ELF-1 (cell line): Measurements from ENCODE around the gene IKZF1.

Experiments
- DNase-seq: peaks from one replicate; pipeline ENCODE4 v3.0.0-alpha.2; 2016; ENCODE audit warnings: low read depth, low spot score

Gene IKZF1

DNA sequence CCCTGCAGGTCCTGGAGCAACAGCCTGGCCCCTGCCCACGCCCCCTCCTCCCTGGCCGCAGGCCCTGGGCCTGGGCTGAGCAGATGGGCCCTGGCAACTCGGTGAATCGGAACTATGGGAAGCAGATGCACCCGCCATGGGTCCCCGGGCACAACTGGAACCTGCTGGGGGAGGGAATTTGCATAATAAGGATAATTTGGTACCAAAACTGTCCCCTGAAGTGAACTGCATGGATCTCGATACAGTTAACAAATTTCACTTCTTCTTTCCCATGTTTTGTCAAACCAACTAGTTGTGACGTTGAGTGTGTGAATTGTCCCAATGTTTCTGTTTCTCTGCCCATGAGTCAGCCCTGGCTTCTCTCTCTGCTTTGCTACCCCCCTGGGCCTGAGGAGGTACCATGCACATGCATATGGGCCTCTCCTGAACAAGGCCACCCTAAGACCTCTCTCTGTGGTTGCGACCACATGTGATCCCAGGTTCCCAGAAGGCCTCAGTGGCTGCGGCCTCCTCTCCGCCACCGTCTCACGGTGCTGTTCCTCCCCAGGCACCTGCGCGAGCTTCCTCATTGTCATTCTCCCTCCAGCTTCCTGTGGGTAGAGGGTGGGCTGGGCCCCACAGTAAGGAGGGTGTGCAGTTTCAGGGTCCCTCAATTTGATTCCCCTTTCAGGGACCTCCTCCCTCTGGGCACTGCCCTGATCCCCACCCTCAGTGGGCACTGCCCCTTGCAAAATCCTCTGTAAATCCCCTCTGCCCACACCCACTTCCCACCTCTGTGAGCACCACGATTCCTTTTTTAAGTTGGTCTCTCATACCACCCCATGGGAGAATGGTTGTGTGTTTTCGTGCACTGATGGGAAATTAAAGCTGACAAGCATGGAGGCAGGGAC, 105.6 kb downstream of the IKZF1 start:
- DNase-seq, result no peak

DNA sequence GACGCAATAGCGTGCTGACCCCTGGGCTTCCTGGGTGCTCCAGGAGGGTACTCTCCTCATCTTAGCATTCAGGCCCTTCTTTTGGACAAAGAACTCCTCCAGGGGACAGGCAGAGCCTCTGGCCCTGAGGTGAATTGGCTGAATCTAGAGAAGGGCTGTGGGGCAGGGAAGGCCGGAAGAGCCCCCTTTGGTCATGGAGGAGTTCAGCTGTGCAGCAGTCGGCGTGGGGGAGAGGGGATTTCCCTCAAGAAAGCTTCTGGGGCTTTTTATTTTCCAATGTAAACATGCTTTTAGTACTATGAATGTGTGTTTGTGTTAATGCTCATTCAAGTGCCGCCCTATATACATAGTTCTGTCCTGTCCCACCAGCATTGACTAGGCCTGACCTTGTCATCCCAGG, 106.8 kb downstream of the IKZF1 start:
- no peak for DNase-seq

DNA sequence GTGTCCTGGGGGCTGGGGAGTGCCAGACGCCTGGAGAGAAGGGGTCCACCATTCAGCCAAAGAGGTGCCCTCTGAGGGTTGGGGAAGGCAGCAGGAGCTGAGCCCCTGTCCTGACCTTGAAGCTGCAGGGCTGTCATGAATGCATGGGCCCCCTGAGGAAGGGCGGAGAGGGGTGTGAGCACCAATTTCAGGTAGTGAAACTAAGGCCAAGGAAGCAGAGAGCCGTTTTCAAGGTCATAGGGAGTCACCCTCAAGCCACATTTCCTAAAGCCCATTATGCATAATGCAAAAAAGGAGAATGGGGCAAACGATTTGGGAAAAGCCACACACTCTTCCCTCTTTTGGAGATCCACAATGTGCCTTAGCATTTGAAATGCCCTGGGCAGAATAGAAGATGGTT, 108.5 kb downstream of the IKZF1 start:
- DNase-seq, result no peak

DNA sequence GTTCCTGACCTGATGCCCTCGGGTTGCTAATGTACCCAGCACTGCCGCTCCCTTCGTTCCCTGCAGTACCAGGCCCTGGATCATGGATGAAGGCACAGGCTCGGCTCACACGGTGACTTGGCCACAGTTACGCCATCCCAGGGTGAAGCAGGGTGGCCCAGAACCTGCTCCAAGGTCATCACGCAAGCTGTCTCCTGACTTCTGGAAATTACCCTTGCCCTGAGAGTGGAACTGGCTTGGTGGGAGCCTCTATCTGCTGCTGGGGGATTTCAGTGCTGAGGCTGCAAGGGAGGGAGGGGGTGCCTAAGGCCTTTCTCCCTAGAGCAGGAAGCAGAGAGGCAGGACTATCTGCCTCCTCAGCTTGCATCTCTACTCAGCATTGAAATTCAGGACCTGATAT, 109.0 kb downstream of the IKZF1 start:
- DNase-seq, result no peak

DNA sequence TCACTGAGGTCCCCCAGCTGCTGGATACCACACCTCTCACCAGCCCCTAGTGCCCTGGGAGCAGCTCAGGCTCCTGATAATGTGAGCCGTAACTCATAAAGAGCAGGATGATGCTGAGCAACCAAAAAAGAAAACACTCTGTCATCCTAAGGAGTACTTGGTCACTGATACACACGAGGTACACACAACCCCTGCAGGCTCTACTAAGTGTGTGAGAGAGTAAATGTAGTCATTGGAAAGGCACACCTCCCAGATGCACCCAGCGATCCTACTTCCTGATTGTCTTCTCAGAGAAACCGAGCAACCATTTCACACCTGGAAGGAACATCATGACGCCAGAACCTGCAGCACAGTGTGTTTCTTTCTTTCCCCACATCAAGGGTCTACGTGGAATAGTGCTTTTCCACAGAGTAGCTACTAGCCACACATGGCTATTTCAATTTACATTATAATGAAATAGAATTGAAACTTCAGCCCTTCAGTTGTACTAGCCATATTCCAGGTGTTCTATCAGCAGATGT, 111.4 kb downstream of the IKZF1 start:
- DNase-seq, result no peak

DNA sequence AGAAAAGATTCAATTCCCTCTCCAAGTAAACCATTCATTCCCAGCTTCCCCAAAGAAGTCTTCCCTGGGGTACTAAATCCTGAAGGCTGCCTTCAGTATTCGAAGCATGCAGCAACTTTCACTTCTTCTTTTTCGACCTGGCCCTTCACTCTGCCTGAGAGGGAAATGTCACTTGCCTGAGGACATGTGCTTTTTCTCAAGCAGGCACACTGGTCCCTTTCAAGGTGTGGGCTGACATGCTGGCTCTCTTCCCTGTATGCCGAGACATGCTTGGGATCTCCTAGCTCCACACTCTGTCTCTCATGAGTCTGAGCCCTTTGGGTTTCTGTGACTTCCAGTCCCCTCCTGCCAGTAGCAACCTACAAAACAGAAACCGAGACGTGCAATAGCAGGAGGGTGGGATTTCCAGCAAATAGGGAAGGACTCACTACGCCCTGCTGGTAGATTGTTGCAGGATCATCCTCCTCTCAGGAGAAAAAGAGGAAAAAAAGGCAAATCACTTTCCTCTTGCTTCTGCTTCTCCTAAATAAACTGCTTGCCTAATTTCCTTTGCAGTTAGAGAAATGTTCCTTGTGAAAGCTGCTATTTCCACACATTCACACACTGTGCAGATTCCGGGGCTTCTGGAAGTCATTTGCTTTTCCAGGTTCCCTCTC, 112.1 kb downstream of the IKZF1 start:
- DNase-seq, result peak; percentile 57

DNA sequence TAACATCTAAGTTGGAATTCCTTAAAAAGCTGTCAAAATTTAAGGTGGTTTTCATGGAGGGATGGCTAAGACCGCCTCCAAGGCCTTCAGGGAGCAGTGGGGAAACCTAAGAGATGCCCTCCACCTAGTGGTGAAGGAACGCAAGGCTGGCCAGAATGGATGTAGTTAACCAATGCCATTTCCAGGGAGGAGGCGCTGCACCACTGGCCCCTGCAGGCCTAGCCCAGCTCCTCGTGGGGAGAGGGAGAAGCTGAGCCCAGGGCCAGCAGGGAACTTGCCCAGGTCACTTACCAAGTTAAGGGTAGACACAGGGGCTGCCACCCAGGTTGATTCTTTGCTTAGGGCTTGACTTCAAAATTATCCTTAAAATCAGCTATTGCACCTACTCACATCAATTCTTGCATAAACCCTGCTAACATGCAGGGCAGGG, 113.6 kb downstream of the IKZF1 start:
- peak; percentile 92 for DNase-seq

DNA sequence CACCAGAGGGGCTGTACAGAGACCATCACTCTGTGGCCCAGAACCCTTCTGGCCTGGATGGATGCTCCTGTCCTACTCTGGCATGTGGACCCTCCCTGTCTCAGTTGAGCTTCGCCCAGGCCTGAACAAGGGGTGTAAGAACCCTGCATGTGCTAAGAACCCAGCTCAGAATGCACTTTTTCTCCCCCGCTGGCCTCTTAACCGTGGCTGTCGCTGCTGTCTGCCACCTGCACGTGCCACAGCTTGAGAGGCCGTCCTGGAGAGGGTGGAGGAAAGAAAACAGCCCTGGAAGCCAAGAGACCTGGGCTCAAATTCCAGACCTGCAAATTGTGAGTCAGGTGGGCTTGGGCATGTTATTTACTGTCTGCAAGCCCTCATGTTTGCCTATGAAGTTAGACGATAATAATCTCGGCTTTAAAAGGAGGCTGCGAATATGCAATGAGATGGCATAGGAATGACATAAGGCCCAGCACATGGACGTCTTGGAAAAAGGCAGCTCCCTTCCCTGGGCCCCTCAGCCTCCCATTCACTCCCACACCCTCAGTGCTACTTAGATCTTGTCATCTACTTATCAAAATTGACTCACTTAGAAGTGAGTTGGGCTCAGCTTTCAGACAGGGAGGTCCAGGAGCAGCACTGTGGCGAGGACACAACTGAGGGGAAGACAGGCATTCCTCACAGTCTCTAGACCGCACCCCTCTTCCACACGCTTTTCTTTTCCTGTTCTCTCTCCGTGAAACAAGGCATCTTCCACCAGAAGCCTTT, 114.2 kb downstream of the IKZF1 start:
- peak; percentile 5 for DNase-seq

DNA sequence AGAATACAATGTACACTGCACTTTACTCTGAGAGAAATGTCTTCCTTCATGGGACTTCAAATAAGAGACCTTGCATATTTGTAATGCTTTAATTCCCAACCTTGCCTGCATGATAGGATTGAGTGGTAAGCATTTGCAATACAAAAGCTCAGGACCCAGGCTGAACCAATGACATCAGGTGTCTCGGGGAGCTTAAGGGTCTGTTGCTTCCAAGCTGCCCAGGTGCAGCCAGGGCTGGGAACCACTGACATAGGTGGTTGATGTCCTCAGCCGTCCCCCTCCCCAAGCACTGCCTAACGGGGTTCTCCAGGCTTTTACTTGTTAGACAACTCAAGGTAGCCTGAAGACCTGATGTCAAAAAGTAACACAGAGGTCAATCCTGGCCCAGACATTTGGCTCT, 116.5 kb downstream of the IKZF1 start:
- DNase-seq, result peak; percentile 2

DNA sequence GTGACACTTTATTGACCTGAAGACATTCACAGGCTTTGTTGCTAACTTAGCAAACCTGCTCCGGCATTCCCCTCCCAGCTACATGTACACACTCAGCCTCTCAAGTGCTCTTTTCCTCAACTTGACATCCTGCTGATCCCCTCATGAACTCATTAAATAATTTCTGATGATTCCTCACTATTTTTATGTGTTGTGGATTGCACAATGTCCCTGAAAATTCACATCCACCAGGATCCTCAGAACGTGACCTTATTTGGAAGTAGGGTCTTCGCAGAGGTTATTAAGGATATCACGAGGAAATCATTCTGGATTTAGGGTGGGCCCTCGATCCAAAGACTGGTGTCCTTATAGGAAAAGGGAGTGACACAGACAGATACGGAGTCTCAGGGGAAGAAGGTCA, 118.3 kb downstream of the IKZF1 start:
- DNase-seq, result no peak

DNA sequence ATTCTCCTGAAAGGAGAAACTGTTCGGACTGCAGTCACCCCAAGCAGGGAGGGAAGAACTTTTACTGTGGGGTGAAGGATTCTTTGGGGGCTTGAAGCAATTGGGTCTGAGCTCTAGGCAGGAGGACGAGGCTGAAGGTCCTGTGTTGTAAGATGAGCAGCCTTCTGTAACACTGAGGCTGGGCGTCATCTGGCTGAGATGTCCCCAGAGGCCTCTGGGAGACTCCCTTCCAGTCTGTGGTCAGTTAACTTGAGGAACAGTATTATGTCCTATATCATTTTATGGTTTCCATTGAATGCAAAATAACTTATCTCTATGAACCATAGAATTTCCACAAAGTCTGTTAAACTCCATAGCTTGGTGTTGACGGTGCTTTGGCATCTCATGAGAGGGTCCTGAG, 119.3 kb downstream of the IKZF1 start:
- no peak for DNase-seq

DNA sequence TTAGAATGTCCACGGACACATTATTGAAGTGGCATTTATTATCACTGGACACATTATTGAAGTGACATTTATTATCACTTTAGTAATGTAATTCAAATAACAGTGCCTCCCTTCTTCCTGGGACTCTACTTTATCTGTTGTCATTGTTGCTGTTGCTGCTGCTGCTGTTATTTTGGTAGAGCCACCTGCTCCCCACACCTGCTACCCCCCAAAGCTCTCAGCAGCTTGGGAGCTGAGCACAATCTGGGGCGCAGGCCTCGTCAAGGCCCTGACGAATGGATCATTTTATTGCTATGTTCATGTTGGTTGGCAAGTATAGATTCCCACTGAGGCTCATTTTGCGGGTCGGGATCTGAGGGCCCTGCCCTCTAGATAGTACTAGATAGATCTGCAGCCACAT, 120.8 kb downstream of the IKZF1 start:
- DNase-seq, result no peak

DNA sequence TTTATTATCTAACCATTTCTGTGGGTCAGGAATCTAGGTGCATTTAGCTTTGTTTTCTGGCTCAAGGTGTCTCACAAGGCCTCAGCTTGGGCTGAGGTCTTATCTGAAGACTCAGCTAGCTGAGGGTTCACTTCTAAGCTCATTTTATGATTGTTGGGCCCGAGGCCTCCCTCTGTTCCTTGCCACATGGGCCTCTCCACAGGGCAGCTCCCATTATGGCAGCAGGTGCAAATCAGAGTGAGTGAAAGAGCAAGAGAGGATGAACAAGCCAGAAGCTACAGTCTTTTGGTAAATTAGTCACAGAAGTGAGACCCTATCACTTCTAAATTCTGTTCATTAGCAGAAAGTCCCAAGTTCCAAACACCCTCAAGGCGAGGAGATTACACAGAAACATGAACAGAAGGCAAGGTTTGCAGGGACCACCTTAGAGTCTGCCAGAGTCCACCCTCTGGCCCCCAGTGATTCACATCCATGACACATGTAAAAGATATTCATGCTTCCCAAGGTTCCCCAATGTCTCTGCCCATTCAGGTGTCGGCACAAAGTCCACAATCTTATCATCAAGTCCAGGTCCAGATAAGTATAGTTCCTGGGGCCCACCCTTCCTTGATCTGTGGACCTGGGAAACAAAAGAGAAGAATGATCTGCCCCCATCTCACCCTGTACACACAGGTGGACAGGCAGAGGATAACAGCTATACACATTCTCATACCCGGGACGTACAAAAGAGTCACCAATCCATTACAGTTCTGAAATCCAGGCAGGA, 121.9 kb downstream of the IKZF1 start:
- no peak for DNase-seq

DNA sequence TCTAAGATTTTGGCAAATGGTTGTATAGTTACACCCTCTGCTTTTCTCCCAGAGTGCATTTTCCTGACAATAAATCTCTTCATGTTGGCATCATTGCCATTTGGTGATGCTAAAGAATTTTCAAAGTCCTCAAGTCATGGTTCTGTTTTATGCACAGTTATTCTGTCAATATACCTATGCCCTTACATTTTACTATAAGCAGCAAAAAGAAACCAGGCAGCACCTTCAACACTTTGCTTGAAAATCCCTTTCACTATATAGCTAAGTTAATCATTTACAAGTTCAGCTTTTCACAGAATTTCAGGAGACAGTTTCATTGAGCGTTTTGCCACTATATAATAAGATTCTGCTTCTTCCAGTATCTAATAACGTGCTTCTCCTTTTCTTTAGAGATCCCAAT, 123.0 kb downstream of the IKZF1 start:
- DNase-seq, result no peak

DNA sequence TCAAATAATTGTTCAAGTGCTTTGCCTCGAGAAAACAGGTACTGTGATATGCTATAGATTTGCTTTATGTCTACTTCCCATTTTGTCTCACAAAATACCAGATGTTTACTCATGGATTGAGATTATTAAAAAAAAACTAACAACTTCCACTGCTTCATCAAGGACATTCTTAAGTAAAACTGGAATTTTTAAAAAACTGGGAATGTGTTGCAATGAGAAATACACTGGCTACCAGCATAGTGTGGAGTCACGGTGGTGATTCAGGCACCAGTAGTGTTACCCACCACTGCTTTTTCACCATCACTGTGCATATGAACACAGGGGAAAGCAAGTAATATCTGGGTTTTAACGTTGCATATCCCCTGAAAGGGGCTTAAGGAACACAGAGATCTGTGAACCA, 124.4 kb downstream of the IKZF1 start:
- DNase-seq, result no peak

DNA sequence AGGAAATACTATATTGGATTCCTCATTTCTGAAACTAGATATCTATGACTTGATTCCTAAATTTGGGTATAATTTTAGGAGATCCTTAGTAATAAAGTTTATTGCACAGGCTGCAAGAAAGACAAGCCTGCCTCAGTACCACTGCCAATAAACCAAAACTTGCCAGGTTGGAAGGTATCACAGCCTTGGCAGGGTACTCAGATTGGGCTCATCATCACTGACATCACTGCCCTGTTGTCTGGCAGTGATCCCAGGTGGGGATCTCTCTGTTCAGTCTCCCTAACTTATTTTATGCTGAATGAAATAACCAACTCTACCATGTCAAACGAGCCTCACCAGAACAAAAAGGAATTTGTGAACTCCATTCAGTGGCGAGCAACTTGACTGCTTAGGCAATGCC, 126.8 kb downstream of the IKZF1 start:
- no peak for DNase-seq

DNA sequence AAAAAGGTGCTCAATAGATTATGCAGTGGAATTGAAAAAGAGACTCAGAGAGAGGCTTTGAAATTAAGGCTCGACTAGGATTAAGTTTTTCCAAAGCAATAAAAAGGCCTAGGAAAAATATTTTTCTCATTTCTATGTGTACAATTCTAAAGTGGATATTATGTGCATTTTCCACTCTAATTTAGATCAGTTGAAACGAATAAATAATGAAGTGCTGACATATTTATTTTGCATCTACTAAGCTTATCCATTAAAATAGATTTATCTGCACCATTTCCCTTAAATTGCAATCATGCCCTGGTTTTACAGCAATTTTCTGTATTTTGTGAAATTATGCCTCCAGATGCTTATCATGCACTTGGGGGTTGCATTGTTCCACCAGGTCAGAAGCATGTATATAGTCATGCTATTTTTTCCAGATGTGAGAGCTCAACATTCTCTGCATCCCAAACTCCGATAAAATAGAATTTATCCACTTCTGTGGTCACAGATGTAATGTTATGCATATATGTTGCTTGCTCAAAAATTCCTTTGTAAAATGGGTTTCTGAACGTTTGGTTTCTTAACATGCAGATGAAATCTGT, 127.3 kb downstream of the IKZF1 start:
- DNase-seq, result no peak

DNA sequence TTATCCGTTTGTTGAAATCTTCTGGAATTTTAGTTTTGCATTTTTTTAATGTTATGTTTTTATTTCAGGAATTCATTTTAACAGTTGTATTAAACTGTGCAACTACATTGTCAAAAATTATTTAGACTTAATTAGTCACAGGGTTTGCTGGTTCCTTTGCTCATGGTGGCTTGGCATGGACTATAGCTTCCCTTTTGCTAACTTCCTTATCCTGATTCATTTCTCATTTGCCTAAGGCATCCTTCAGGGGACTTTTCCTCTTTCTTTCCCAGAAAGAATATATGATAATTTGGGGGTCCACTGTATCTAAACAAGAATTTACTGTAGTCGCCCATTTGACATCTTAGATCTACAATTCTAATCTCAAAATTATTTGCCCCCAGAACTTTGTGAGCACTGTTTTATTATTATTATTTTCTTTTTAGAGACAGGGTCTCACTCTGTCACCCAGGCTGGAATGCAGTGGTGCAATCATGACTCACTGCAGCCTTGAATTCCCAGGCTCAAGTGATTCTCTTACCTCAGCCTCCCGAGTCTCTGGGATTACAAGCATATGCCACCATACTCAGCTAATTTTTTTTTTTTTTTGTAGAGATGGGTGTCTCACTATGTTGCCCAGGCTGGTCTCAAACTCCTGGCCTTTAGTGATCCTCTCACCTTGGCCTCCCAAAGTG, 131.8 kb downstream of the IKZF1 start:
- peak; percentile 17 for DNase-seq

DNA sequence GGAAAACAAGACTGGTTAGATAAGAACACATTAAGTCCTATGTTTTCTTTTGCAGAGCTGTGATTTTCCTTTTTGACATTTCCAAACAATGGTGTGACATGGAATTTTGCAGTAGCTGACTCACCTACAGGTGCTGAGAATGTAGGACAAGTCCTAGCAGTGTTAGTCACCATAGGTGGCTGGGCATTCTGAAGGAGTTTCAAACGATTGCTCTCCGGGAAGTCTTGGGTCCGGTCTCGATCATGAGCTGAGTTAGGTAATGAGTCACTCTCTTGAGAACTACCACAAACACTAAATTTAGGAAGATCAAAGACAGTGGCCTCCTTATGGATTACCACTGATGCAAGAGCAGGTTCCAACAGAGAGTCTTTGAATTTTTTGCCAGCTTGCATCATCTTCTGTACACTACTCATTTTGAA, 142.0 kb downstream of the IKZF1 start:
- DNase-seq, result peak; percentile 4

DNA sequence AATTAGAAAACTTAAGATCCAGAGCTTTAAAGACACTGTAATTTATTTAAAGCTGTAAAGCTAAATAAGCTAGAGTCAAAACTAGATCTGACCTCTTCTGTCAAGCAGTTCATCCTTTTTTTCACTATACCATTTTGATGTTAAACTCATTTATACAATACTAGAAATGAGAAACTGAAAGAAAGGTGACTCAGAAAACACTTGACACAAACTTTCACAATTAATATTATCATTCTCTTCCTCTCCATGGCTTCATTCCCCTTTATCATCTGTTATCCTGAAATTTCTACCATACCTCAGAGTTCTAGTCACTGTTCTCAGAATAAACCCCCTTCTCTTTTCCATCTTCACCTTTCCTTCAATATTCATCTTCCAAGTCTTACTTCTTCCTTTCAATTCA, 144.3 kb downstream of the IKZF1 start:
- no peak for DNase-seq

DNA sequence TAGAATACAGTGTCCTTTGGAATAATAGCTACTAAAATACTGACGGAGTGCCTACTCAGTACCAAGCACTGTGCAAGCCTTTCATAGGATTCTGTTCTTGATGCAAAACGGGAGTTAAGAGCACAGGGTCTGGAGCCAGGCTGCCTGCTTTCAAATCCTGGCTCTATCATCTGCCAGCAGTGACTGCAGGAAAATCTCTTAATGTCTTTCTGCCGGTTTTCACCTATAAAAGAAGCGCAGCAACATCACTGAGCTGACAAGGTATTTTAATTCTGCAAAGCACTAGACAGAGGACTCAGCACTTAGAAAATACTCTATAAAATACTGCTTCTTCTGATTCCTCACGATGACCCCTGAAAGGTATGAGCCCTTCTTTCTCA, 145.0 kb downstream of the IKZF1 start:
- DNase-seq, result no peak
